ENCODE results near the gene FLYWCH2. TPM values are rescaled to one million over a fixed set of nuclear protein-coding genes. Genes with fewer than 3 reads are reported as not detected.

Gene FLYWCH2
- total and polyA plus RNA-seq, 2 of the 8 experiments (the other 6 are each of a cell fraction or from before 2014, with no cell fraction given): 16.4 to 30.7 TPM

GRCh38 chr16:2845116-2845515 is 37.9 kb upstream of the FLYWCH2 start:
- Histone ChIP-seq H2AFZ (ENCODE audit: low read length) (no peak overlapping the region), H3K56ac (replicated peaks; ENCODE audit: insufficient read length, low read depth, low read length) (no peak overlapping the region), H4K20me1 (replicated peaks in 1 of 2; ENCODE audit: control insufficient read depth in 1 of 2, insufficient read depth in 2 of 2, low read length in 2 of 2) (no peaks in the 10 kb centered on the region), H3K18ac (ENCODE audit: extremely low read depth, low read length) (no peak overlapping the region), H3K4me3 (ENCODE audit: extremely low read depth in 1 of 4, insufficient read depth in 2 of 4, low read depth in 3 of 4, low read length in 4 of 4) (no peak overlapping the region), H2BK120ac (replicated peaks; ENCODE audit: low read depth, low read length) (no peak overlapping the region), H4K5ac (ENCODE audit: insufficient read length, low read depth, low read length) (no peak overlapping the region), H3K23ac (ENCODE audit: insufficient read length) (no peak overlapping the region), H3K4ac (replicated peaks; ENCODE audit: insufficient read length, low read depth, low read length) (no peak overlapping the region), H2BK5ac (ENCODE audit: low read depth, low read length) (no peak overlapping the region), H2AK5ac (ENCODE audit: low read depth, low read length) (no peak overlapping the region), H2BK15ac (ENCODE audit: low read length) (no peak overlapping the region), H3K9ac (replicated peaks in 1 of 4; ENCODE audit: extremely low read depth in 1 of 4, low read depth in 3 of 4, low read length in 3 of 4) (no peak overlapping the region), H3K36me3 (ENCODE audit: control insufficient read depth in 2 of 4, insufficient read depth in 4 of 4, low read length in 3 of 4) (no peaks in the 10 kb centered on the region), H3K79me1 (ENCODE audit: low read depth, low read length) (no peaks in the 10 kb centered on the region), H4K8ac (ENCODE audit: extremely low read depth, insufficient read depth, low read length) (no peak overlapping the region), H2BK20ac (ENCODE audit: low read length) (no peak overlapping the region), H4K91ac (replicated peaks; ENCODE audit: insufficient read length, low read length) (no peak overlapping the region), H3K4me1 (replicated peaks in 1 of 4; ENCODE audit: control insufficient read depth in 3 of 4, insufficient read depth in 4 of 4, low read length in 3 of 4) (peaks cover 0 to 3% (median 1%) of the 10 kb centered on the region in 4 experiments; a peak in 2 of 7 replicates), H3K27ac (ENCODE audit: low read depth, low read length) (no peak overlapping the region), H3K27me3 (replicated peaks in 1 of 4; ENCODE audit: control insufficient read depth in 3 of 4, extremely low read depth in 1 of 4, insufficient read depth in 3 of 4, low read length in 3 of 4) (peaks cover 0 to 10% (median 6%) of the 10 kb centered on the region in 4 experiments; a peak in 4 of 7 replicates), H3K9me3 (ENCODE audit: insufficient read depth in 2 of 2, low read depth in 1 of 2, low read length in 1 of 2) (no peaks in the 10 kb centered on the region), H3K14ac (ENCODE audit: insufficient read length) (no peak overlapping the region), H2BK12ac (ENCODE audit: low read depth, low read length) (no peak overlapping the region), H3K4me2 (ENCODE audit: insufficient read depth in 1 of 2, low read depth in 2 of 2, low read length in 2 of 2) (no peak overlapping the region), H3K23me2 (ENCODE audit: low read depth, low read length) (no peaks in the 10 kb centered on the region), H3K79me2 (ENCODE audit: control insufficient read depth in 1 of 2, insufficient read depth in 2 of 2, low read length in 2 of 2) (no peaks in the 10 kb centered on the region)
- POLR2A ChIA-PET (ENCODE audit: partially characterized antibody): interaction anchor here (0.5 to 0.9 kb wide), 2 partner anchors 51 to 67 kb away, joined by 3 to 4 read pairs; no protein-coding TSS in a partner anchor
- CTCF ChIA-PET (ENCODE audit: partially characterized antibody): interaction anchor here (0.5 to 4.9 kb wide), 6 partner anchors 10 to 83 kb away, joined by 3 to 49 read pairs (median 6); no protein-coding TSS in a partner anchor
- peak; percentile 19 for FAIRE-seq
- 78% methylated on average over 5 of the region's 5 CpGs; no CpG with 5 or more reads in 1 of the 2 experiments for WGBS, 2 experiments (ENCODE audit: extremely low coverage in 1 of 2, insufficient coverage in 1 of 2, insufficient read length in 1 of 2, insufficient replicate concordance in 2 of 2, low coverage in 1 of 2, low lambda C conversion rate in 2 of 2, missing lambda C conversion rate in 1 of 2)
- TF ChIP-seq USF2 (IDR thresholded peaks at IDR 0.05; ENCODE audit: low read length) (no peak), JUN (IDR thresholded peaks at IDR 0.05; ENCODE audit: low read depth, low read length) (no peak)
- no peak for DNase-seq (ENCODE audit: low read depth in 1 of 2, low spot score in 2 of 2)
